Measurements from ENCODE around the gene SMIM21. TPM values are rescaled to one million over a fixed set of nuclear protein-coding genes. Genes with fewer than 3 reads are reported as not detected.

The SMIM21 gene
- total RNA-seq, 2 donors from 2014 or later: not detected

DNA sequence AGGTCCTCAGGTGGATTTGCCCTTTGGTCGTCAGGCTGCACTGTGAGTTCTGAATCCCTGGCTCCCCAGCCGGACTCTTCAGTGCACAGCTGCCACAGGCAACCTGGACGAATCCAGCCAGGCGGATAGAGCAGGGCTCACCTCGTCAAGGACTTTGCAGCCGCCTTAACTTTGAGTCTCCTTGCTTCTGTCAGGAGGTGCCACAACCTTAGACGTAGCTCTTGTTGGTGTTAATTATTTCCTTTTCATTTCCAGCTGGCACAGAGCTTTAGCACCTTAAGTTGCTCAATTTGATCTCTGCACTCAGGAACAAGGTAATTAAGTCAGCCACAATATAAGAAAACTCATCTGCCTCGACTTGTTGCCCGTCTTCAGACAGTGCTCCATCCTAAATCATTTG lies 17.7 kb downstream of the SMIM21 start:
- H3K36me3 ChIP-seq: no peaks in the 10 kb centered on the region
- no peak for TF ChIP-seq CTCF (IDR thresholded peaks at IDR 0.05)
- intact Hi-C loops (cut with DNase I): no loop called here
- H3K4me1 ChIP-seq: no peaks in the 10 kb centered on the region
- DNase-seq: no peak
- no peak overlapping the region for H3K27ac ChIP-seq
- no peaks in the 10 kb centered on the region for H3K27me3 ChIP-seq
- no peaks in the 10 kb centered on the region for H3K9me3 ChIP-seq
- H3K4me3 ChIP-seq: no peak overlapping the region
- no peak overlapping the region for H3K9ac ChIP-seq (ENCODE audit: low read depth in 2 of 2, low read length in 2 of 2)

- H3K9me3 ChIP-seq: no peaks in the 10 kb centered on the region
- no peak for TF ChIP-seq CTCF (IDR thresholded peaks at IDR 0.05)
- H3K27ac ChIP-seq: no peak overlapping the region
- no peaks in the 10 kb centered on the region for H3K4me1 ChIP-seq
- no peak overlapping the region for H3K9ac ChIP-seq (ENCODE audit: low read depth in 2 of 2, low read length in 2 of 2)
- no peak for DNase-seq
- H3K27me3 ChIP-seq: no peaks in the 10 kb centered on the region
- no peaks in the 10 kb centered on the region for H3K36me3 ChIP-seq
- no peak overlapping the region for H3K4me3 ChIP-seq
- intact Hi-C loops (cut with DNase I): no loop called here
Measured at GRCh38 chr18:75408554-75409506, 18.7 kb downstream of the SMIM21 start.

DNA sequence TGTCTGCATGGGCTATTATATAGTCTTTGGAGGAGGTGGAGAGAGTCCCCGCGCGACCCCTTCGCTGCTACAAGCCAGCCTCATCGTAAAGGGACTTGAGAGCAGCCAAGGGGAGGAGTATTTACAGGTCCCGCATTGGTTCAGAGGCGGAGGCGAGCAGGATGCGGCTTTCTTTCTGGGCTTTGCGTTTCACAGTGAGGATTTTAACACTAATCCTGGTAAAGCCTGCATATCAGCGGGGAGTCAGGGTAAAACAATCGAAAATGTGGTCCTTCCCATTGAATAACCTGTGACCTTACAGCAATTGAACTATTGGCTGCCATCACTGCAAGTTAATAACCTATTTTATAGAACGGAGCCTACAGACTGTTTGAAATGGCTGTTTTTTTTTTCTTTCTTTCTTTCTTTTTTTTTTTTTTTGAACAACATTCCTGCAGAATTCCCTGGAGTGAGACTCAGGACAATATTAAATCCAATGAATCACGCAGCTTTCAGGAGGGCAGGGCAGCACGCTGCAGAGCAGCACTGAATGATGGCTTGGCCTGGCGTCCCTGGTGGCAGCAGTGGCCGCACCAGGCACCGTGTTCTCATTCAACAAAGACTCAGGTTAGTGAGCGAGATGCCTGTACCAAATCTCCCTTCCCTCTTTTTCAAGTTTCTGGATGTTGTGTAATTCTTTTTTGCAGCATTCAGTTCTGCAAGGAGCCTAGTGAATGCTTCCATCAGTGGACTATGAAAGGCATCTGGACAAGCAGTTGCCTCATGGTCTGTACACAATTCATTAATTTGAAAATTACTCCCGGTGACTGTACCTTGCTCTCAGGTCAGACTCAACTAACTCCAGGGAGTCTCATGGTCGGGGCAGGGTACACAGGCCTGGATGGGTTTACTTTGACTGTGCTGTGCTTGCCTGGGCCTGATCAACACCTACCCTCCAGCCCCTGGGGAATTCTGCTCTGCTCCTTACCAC lies 19.8 kb downstream of the SMIM21 start:
- Histone ChIP-seq H3K9me3 (no peaks in the 10 kb centered on the region), H3K27ac (no peak overlapping the region), H3K4me1 (no peaks in the 10 kb centered on the region), H3K9ac (ENCODE audit: low read depth in 2 of 2, low read length in 2 of 2) (no peak overlapping the region), H3K4me3 (no peak overlapping the region), H3K36me3 (no peaks in the 10 kb centered on the region), H3K27me3 (no peaks in the 10 kb centered on the region)
- DNase-seq: no peak
- no peak for TF ChIP-seq CTCF (IDR thresholded peaks at IDR 0.05)
- intact Hi-C loops (cut with DNase I): no loop called here

- no peak overlapping the region for H3K4me3 ChIP-seq
- intact Hi-C loops (cut with DNase I): no loop called here
- TF ChIP-seq CTCF (IDR thresholded peaks at IDR 0.05): no peak
Measured at GRCh38 chr18:75406491-75407445, 20.7 kb downstream of the SMIM21 start.

More at GRCh38 chr18:75406491-75407445, 20.7 kb downstream of the SMIM21 start:
- Histone ChIP-seq H3K27ac (no peak overlapping the region), H3K9me3 (no peaks in the 10 kb centered on the region), H3K27me3 (no peaks in the 10 kb centered on the region), H3K4me1 (no peaks in the 10 kb centered on the region), H3K9ac (ENCODE audit: low read depth in 2 of 2, low read length in 2 of 2) (no peak overlapping the region), H3K36me3 (no peaks in the 10 kb centered on the region)
- no peak for DNase-seq

Data from colonic mucosa (tissue), 4 donors.